ENCODE results near the gene IDI2.

GRCh38 chr10:1048349-1048731 lies 22.7 kb upstream of the IDI2 start:
- TF ChIP-seq CTCF (IDR thresholded peaks at IDR 0.05) = no peak
- no peak for TF ChIP-seq POLR2A (IDR thresholded peaks at IDR 0.05)

All from thyroid gland (tissue), 4 donors.